Epithelial cell of proximal tubule (primary cell): ENCODE data around the gene JAG1. TPM values are rescaled to one million over a fixed set of nuclear protein-coding genes. Genes with fewer than 3 reads are reported as not detected.

Experiments used
- DNase-seq: peaks from one replicate; pipeline ENCODE4 v3.0.0-alpha.2; 2011; ENCODE audit warnings: low read depth
- H3K4me3 ChIP-seq: 2 replicates; pipeline ENCODE4 v1.5.1; 2011; ENCODE audit warnings: low read depth, mild to moderate bottlenecking, low read length
- CTCF ChIP-seq: conservative IDR thresholded peaks from 2 replicates; pipeline ENCODE4 v1.5.1; 2012; ENCODE audit warnings: low read depth, mild to moderate bottlenecking, low read length
- total RNA-seq: library from RNA; depleted of rRNA; stranded (reverse); fragments of >200 nt; gene quantifications from 2 replicates; pipeline ENCODE4 v1.2.3, GENCODE V29; 2015

Gene JAG1
- total RNA-seq, 1 donor from 2014 or later = 42.8 TPM

GRCh38 chr20:10649080-10649796, 24.6 kb downstream of the JAG1 start:
- no peak for DNase-seq
- no peak for TF ChIP-seq CTCF
- no peak overlapping the region for H3K4me3 ChIP-seq

GRCh38 chr20:10648651-10649050, 25.1 kb downstream of the JAG1 start:
- TF ChIP-seq CTCF = no peak
- DNase-seq = no peak
- H3K4me3 ChIP-seq = no peak overlapping the region

GRCh38 chr20:10647909-10648308, 25.9 kb downstream of the JAG1 start:
- no peak for TF ChIP-seq CTCF
- no peak overlapping the region for H3K4me3 ChIP-seq
- no peak for DNase-seq

GRCh38 chr20:10647471-10647870, 26.3 kb downstream of the JAG1 start:
- DNase-seq = no peak
- TF ChIP-seq CTCF = peak; percentile 36

GRCh38 chr20:10646886-10647420, 26.8 kb downstream of the JAG1 start:
- TF ChIP-seq CTCF = no peak
- DNase-seq = no peak
- no peak overlapping the region for H3K4me3 ChIP-seq

More at GRCh38 chr20:10647471-10647870, 26.3 kb downstream of the JAG1 start:
- no peak overlapping the region for H3K4me3 ChIP-seq

- H3K4me3 ChIP-seq = no peak overlapping the region
- no peak for TF ChIP-seq CTCF
These were observed 27.8 kb downstream of the JAG1 start for GRCh38 chr20:10646006-10646405.

GRCh38 chr20:10645205-10645570, 28.6 kb downstream of the JAG1 start:
- TF ChIP-seq CTCF = no peak
- no peak overlapping the region for H3K4me3 ChIP-seq
- no peak for DNase-seq

More at GRCh38 chr20:10646006-10646405, 27.8 kb downstream of the JAG1 start:
- no peak for DNase-seq
